ENCODE data around the gene GATAD2A. TPM values are rescaled to one million over a fixed set of nuclear protein-coding genes. Genes with fewer than 3 reads are reported as not detected.

Gene GATAD2A
- total RNA-seq, 1 donor from 2014 or later = 33.1 TPM

DNA sequence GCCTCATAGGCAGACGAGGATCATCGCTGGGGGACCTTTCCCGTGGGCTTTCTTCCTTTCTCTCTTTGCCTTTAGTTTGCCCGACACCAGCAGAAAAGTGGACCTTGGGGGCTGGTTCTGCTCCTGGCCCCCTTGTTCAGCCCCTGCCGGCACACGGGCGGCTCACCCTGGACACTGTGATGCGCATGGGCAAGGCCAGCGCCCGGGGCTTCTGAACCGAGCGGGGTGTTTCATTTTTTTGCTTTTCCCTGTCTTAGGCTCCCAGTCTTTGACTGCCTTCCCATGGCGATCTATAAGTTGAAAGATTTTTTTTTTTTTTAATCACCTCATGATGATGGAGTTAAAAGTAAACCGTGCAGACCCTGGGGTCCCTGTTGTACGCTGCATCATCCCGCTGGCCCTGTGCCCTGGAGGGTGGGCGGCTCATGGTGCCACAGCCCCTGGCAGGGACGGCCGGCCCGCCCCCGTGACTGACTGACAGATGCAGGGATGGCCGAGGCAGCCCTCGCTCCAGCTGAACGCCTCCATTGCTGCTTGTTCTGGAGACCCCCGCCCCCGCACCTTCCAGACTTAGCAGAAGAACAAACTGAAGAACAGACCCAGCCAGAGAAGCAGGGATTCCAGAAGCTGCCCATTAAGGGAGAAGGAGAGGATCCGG is 100.3 kb downstream of the GATAD2A start:
- no peak for DNase-seq (ENCODE audit: low read depth in 2 of 2)

DNA sequence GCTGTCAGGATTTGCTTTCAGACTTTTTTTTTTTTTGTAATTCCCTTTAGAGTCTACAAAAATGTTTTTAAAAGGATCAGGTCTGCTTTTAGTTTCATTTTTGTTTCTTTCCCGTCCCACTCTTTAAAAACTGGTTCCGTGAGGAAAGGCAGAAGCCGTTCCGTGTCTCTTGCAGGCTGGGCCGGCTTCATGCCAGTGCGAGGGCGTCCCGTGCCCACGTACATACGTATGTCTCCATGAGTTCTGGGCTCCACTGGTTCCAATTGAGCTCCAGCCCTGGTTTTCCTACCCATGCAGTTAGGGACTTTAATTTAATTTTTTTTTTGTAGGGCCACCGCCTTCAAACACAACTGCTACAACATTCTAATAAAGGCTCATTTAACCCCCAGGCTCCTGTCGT is 101.1 kb downstream of the GATAD2A start:
- DNase-seq (ENCODE audit: low read depth in 2 of 2) = no peak

DNA sequence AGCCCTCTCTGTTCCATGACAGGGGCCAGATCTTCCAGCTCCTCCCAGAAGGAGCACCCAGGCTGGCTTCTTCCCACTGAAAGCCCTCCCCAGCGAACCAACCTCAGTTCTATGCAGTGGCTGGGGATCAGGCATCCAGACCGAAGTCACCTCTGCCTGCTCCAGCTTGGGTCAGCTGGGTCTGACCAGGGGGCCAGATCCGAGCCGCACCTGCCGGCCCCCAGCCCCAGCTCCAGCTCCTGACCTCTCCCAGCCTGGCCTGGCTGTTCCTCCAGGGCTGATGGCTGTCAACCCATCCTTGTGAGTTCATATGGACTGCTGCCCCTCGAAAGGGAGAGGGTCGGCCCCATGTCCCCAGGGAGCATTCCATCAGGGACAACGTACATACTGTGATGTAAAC is 101.9 kb downstream of the GATAD2A start:
- DNase-seq (ENCODE audit: low read depth in 2 of 2) = no peak

DNA sequence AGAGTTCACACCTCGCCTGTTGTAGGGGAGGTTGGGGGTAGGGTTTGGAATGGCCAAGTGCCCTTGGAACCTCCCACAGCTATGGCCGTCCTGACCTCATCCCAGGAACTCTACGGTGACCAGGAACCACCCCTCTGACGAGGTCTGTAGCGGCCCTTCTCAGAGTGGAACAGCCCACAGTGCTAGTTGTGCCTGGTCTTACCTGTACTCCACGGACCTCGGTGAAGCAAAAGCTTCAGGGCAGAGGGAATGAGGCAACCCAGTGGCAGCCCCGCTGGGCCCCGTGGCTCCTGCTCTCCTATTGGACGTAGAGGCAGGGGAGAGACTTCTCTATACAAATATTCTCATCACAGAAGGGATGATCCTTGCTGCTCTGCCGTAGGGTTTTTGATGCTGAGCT is 102.7 kb downstream of the GATAD2A start:
- no peak for DNase-seq (ENCODE audit: low read depth in 2 of 2)

DNA sequence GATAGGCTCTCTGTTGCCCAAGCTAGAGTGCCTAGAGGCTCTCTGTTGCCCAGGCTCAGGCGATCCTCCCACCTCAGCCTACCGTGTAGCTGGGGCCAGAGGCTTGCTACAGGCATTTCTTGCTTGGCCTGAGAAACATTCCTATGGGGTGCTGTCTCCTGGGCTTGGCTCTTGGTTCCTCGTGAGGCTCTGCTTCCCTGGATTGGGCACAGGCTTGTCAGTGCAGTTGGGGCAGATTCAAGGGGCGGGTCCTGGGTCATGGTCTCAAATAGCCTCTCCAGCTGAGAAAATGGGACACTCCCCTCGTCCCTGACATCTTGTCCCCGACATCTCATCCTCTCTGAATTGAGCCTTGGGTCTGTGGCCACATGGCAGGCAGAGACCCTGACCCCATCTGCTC is 105.0 kb downstream of the GATAD2A start:
- no peak for DNase-seq (ENCODE audit: low read depth in 2 of 2)

DNA sequence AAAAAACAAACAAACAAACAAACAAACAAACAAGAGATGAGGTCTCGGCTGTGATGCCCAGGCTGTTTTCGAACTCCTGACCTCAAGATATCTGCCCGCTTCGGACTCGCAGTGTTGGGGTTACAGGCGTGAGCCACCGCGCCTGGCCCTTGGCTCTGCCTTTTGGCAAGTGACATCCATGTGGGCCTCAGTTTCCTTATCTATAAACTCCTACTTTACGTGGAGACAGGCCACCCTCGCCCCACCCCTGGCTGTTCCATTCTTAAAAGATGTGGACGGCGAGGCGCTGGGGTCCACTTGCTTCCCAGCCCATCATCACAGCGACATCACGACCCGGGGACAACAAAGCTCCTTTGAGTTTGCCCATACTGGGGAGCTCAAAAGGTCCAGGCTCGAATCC is 108.2 kb downstream of the GATAD2A start:
- DNase-seq (ENCODE audit: low read depth in 2 of 2) = no peak

DNA sequence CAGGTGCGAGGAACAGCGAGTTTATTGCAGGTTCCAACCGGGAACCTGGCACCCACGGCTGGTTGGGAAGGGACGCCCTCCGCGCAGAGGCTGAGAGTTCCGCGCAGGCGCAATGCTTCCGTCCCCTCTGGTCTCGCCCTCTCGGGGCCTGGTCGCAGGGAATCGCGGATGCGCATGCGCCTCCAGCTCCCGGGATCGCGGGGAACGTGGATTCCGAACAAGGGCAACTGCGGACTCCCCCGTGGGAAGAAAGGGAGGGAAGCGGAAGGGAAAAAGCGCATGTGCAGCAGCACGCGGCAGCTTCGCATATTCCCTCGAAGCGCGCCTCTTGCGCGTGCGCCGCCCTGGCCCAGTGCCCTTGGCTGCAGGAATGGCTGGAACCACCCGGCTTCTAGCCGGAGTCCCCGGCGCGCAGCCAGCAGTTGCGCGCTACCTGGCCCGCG is 108.8 kb downstream of the GATAD2A start:
- DNase-seq (ENCODE audit: low read depth in 2 of 2) = peak; percentile 65 to 66

DNA sequence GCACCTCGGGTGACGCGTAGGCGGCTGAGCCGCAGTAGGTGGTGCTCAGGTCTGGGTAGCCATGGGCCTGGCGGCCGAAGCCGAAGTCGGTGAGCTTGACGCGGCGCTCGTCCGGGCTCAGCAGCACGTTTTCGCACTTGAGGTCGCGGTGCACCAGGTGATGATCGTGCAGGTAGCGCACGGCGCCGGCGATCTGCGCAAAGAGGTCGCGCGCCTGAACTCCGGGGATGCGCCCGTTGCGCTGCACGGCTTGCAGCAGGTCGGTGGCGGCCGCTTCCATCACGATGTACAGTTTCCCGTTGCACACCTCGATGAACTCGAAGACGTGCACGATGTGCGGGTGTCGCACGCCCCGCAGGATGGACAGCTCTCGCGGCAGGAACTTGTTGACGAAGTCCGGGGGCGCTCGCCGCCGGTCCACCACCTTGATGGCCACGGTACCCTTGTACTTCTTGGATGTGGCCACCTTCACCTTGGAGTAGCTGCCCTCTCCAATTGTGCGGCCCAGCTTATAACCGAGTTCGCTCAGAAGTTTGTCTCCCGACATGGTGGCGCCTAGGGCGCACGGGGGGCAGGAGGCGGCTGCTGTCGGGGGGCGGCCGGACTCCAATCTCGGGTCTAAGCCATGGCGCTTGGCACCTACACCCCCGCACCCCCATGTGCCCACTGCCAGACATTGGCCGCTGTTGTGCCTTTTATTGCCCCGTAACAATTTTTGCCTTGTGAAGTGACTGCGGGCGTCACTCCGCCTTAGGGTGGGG is 109.6 kb downstream of the GATAD2A start, which contains the start of gene TSSK6:
TSS of gene TSSK6 (minus strand) at position 668 of the 761 bp plus-strand sequence. CDS start at position 547, 121 bp downstream.
- DNase-seq (ENCODE audit: low read depth in 2 of 2) = no peak

DNA sequence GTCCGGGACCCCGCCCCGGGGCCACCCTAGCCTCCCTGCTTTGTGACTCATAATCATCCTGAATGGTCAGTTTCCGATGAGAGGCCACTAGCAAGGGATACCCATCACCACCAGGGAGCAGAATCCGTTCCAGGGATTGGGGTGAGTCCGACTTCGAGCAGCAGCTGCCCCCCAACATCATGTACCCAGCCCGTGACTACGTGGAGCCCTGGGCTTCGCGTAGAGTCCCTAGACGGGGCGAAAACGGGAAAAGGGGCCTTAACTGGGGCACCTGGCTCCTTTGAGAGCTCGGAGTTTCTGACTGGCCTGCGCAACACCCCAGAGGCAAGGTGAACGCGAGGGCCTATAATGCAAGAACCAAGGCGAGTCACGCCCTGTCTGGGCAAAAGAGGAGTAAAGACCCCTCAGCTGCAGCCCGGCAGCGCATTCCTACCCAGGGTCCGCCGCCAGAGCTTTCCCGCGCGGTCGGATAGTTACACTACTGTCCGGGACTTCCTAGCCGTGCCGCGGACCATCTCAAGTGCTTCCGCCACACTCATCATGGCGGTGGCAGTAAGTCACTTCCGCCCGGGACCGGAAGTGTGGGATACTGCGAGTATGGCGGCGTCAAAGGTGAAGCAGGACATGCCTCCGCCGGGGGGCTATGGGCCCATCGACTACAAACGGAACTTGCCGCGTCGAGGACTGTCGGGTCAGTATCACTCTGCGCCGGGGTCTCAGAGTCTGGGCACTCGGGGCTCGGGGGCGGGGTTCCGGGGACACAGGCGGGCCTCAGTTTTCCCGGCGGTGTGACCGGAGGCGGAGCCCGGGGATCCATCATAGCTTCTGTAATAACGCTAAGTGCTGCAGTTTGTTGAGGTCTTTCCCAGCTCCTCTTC is 110.4 kb downstream of the GATAD2A start, which contains the start of gene NDUFA13:
TSS of gene NDUFA13 (plus strand) at position 584 of the 878 bp plus-strand sequence. CDS start at position 598, 14 bp downstream.
- peak; percentile 86 to 93 for DNase-seq (ENCODE audit: low read depth in 2 of 2)

DNA sequence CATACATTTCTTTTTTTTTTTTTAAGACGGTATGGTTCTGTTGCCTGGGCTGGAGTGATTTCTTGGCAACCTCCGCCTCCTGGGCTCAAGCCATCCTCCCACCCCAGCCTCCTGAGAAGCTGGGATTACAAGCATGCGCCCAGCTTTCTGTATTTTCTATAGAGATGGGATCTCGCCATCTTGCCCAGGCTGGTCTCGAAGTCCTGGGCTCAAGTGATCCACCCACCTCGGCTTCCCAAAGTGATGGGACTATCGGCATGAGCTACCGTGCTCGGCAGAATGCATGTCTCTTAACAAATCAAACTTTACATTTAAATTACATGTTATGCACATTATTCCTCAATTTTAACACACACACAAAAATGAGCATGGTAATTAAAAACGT is 111.8 kb downstream of the GATAD2A start:
- DNase-seq (ENCODE audit: low read depth in 2 of 2) = no peak

DNA sequence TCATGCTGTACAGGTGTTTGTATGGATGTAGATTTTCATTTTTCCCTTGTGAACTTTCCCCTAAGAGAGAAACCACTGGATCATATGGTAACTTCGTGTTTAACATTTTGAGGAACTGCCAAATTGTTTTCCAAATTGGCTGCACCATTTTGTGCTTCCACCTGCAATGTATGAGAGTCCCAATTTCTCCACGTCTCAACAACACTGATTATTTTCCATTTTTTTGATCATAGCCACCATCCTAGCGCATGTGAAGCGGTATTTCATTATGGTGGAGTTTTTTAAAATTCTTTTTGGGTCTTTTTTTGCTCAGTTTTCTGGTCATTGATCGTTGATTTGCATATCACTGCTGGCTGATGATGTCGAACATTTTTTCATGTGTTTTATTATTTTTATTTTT is 115.5 kb downstream of the GATAD2A start:
- no peak for DNase-seq (ENCODE audit: low read depth in 2 of 2)

DNA sequence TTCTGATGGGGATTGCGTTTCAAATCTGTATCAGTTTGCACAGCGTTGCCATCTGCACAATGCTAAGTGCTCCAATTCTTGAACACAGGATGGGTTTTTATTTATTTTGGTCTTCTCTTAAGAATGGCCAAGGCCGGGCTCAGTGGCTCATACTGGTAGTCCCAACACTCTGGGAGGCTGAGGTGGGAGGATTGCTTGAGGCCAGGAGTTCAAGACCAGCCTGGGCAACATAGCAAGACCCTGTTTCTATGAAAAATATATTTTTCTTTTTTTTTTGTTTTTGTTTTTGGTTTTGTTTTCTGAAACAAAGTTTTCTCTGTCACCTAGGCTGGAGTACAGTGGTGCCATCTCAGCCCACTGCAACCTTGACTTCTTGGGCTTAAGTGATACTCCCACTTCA is 117.7 kb downstream of the GATAD2A start:
- DNase-seq (ENCODE audit: low read depth in 2 of 2) = no peak

DNA sequence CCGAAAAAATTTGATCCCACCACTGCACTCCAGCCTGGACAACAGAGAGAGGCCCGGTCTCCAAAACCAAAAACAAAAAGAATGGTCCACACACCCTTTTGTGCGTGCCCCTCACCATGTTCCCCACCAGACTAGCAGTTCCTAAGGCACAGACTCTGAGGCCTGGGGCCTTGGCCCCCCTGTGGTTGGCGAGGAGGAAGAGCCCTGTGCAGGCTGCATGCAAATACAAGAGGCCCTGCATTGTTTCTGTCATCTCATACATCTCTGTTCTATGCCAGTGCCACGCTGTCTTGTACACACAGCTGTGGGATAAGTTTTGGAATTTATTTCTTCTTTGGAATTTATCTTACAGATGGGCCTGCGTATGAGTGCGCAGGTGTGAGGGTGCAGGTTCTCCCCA is 118.6 kb downstream of the GATAD2A start:
- DNase-seq (ENCODE audit: low read depth in 2 of 2) = no peak

DNA sequence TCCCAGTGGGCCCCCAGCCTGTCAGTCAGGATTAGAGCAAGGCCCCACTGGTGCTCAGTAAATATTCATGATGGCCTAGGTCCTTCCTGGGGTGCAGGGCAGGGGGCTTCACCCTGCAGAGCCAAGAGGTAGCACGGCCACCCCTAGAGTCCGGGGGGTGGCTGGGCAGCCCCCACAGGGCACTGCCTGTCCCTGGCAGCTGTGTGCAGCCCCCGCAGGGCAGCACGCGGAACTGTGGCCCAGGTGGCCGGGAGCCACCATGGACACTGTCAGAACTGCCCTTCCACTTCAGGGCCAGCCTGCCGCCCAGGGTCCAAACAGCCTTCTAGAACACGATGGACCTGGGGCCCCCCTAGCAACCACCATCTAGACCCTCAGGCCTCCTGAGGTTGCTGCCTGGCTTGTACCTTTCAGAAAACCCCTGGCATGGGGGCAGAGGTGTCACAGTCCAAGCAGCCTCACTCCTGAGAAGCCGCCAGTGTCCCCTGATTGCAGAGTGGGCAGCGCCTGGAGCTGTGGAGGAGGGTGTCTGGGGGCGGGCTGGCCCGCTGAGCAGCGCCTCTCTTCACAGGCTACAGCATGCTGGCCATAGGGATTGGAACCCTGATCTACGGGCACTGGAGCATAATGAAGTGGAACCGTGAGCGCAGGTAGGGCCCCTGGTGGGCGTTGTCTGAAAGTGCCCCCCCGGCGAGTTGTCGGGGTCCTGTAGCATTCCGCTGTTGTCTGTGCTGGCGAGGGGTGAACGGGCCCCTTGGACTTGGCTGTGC is 120.3 kb downstream of the GATAD2A start:
- DNase-seq (ENCODE audit: low read depth in 2 of 2) = no peak

DNA sequence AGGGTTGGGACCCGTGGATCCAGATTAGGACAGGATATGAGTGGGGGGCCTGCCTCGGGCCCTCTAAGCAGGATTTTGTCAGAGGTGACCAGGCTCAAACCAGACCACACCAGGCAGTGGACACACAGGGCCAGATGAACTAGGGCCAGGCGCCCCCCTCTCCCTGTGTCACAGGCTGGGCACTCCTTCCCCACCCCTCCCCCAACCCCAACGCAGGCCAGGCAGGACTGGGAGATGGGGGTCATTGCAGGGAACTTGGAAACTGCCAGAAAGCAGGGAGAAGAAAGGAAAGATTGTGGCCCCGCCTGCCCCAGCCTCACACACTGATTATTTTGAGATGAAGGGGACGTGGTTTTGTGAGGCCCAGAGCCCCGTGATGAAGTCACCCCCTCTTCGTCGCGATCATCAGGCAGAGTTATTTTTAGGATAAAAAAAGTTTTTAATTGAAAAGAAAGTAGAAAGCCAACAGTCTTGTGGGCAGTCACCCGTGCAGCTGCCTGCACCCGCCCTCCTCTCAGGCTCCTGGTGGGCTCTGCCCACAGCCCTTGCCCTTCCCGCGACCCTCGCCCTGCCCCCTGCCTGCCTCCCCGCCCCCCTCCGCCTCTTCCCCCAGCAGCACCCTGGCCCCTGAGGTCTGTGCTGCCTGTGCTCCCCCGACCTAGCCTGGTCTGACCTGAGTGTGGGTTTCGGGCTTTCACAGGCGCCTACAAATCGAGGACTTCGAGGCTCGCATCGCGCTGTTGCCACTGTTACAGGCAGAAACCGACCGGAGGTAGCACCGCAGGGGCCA is 121.3 kb downstream of the GATAD2A start:
- DNase-seq (ENCODE audit: low read depth in 2 of 2) = no peak

DNA sequence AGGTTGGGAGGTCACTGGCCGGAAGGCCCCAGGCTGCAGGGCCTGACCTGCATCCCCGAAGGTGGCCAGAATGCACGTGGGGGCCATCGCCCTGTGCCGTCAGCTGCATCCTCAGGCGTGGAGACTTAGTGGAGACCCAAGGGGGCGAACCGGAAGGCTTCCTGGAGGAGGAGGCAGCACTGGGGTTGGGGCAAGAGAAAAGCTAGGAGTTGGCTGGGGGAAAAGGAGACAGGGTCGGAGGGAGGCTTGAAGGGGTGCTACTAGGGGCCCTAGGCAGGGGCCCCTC is 121.8 kb downstream of the GATAD2A start:
- no peak for DNase-seq (ENCODE audit: low read depth in 2 of 2)

DNA sequence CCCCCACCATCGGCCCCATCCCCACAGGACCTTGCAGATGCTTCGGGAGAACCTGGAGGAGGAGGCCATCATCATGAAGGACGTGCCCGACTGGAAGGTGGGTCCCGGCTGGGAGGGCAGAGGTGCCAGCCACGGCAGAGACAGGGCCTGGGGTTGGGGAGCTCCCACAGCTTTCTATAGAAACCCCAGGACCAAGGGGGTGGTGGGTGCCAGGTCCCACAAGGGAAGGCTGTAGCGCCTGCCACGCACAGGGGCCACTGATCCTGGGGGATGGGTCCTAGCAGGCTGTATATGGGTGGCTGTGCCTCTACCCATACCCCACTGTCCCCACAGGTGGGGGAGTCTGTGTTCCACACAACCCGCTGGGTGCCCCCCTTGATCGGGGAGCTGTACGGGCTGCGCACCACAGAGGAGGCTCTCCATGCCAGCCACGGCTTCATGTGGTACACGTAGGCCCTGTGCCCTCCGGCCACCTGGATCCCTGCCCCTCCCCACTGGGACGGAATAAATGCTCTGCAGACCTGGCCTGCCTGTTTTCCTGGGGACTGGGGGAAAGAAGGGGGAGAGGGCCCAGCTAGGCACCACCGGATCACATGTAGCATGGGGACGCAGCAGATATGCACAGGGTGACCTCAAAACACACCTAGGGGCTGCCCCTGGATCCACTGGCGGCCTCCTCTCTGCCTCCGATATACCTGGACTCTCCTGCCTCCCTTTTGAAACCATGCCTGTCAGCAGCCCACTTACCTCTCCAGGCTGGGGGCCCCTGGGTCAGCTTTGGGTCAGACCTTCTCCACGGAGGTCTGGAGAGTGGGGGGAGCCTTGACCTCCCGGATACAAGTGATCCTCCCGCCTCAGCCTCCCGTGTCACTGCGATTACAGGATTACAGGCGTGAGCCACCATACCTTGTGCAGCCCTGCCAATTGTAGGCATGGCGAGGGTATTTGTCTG is 122.5 kb downstream of the GATAD2A start:
- no peak for DNase-seq (ENCODE audit: low read depth in 2 of 2)

DNA sequence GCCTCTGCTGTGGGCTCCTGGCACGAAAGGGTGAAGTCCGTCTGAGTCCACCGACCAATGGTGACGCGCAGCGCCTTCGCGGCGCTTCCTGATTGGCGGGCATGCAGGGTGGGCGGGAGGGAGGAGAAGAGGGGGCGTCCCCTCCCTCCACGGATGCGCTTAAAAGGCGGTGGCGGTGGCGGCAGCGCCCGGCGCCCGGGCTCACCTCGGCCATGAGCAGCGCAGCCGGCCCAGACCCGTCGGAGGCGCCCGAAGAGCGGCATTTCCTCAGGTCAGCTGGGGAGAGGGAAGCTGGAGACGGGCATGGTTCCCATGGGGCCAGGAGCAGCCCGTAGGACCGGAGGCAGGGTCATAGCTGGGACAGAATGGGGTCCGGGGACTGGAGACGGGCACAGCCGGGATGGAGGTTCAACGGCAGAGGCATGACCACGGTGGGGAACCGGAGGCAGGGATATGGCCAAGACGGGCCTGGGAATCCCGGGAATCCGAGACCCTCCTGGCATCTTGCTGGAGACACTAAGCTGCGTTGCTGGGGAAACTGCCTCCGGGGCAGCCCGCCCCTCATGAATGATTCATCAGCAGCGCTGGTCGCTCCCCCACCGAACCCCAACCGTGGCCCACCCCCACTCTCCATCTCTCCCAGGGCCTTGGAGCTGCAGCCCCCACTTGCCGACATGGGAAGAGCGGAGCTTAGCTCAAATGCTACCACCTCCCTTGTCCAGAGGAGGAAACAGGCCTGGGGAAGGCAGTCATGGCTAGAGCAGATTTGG is 123.4 kb downstream of the GATAD2A start, which contains the start of gene YJEFN3:
TSS of gene YJEFN3 (plus strand) at position 191 of the 770 bp plus-strand sequence. CDS start at position 213, 22 bp downstream.
- peak; percentile 12 to 70 for DNase-seq (ENCODE audit: low read depth in 2 of 2)
